Esophagus muscularis mucosa (tissue), 4 donors: Measurements from ENCODE around the gene PPP6R3. TPM values are rescaled to one million over a fixed set of nuclear protein-coding genes. Genes with fewer than 3 reads are reported as not detected.

Source experiments
- DNase-seq: peaks from one replicate; pipeline ENCODE4 v3.0.0-alpha.2; 2017; ENCODE audit errors: extremely low spot score
- H3K27ac ChIP-seq, 4 donors: fragments of 200-600 bp; sonication (generic); replicated peaks in 1 of 4; 1 replicate in 3 of 4; 2 replicates in 1 of 4; pipeline ENCODE4 v1.5.1; 2016 to 2019; ENCODE audit warnings: mild to moderate bottlenecking in 1 of 4
- H3K27me3 ChIP-seq, 4 donors: fragments of 200-600 bp; sonication (generic); one replicate each; pipeline versions ENCODE4 v1.5.1 to v1.6.0; 2016 to 2019
- H3K36me3 ChIP-seq, 4 donors: fragments of 200-600 bp; sonication (generic); one replicate each; pipeline ENCODE4 v1.5.1; 2016 to 2019
- H3K4me1 ChIP-seq, 4 donors: fragments of 200-600 bp; sonication (generic); one replicate each; pipeline ENCODE4 v1.5.1; 2016 to 2019
- H3K4me3 ChIP-seq, 4 donors: fragments of 200-600 bp; sonication (generic); 1 replicate in 2 of 4; 2 replicates in 2 of 4; pipeline ENCODE4 v1.5.1; 2016 to 2019; ENCODE audit warnings: mild to moderate bottlenecking in 4 of 4, moderate library complexity in 1 of 4
- H3K9me3 ChIP-seq, 4 donors: fragments of 200-600 bp; sonication (generic); 1 replicate in 3 of 4; 2 replicates in 1 of 4; pipeline ENCODE4 v1.5.1; 2016 to 2019
- EP300 ChIP-seq: sonication (generic); formaldehyde crosslinking; IDR thresholded peaks from one replicate; pipeline ENCODE4 v1.6.1; 2017; ENCODE audit warnings: antibody characterized with exemption
- POLR2A ChIP-seq: fragments of 450-650 bp; IDR thresholded peaks from one replicate; pipeline ENCODE4 v1.6.1; 2017; ENCODE audit warnings: antibody characterized with exemption, moderate library complexity, mild to moderate bottlenecking, low read depth
- POLR2AphosphoS5 ChIP-seq, 2 donors: sonication (generic); formaldehyde crosslinking; IDR thresholded peaks; one replicate each; pipeline ENCODE4 v1.6.1; 2017; ENCODE audit warnings: antibody characterized with exemption in 2 of 2
- WGBS: methylation state at CpG from one replicate; pipeline ENCODE4 v1.1.5; 2018; 5-methylcytosine and 5-hydroxymethylcytosine counted together
- intact Hi-C: fragments of 100-400 bp; cut with DNase I; formaldehyde crosslinking; loops from one replicate; pipeline ENCODE4 v1.15.1; 2023
- total RNA-seq, 4 donors: library from RNA; depleted of rRNA; stranded (reverse); fragments of >200 nt; gene quantifications; one replicate each; pipeline versions ENCODE4 v1.1.0 to v1.2.1, GENCODE V29; 2016
- TF ChIP-seq, protein P1 (sequence below), 3 experiments: fragments of 200-600 bp in 2 of 3; fragments of 450-650 bp in 1 of 3; sonication (generic) in 2 of 3; IDR thresholded peaks; one replicate each; pipeline ENCODE4 v1.5.1; 2017 to 2019; ENCODE audit warnings: antibody characterized with exemption in 3 of 3, mild to moderate bottlenecking in 2 of 3, moderate library complexity in 1 of 3

PPP6R3 gene
- total RNA-seq, 4 donors from 2014 or later, result 106 to 132 (median 116) TPM

DNA sequence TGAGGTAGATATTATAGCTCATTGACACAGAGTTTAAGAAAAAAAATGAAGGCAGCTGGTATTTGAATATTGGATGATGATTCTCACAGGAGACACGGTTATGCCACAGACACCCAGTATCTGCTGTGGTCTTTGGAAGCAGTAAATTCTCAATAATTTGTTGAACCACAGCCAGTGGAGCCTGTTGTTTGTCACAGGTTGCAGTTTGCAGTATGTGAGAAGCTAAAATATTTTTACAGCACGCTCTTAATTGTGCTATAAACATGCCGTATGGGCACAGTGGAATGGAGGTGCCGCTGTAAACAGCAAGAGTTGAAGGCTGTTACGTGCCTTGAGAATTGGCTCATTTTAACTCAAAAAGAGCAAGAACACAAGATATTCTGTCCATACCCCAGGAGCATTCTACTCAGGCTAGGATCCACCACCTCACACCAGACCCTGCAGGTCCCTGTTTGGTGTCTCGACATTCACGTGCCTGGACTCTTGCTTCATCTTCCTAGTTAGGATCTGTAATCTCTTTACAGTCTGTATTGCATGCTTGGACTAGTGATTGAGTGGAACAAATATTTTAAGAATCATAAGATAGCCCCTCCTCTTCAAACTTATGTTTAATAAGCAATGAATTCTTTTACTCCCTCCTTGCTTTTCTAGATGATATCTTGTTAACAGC is 129.1 kb downstream of the PPP6R3 start:
- DNase-seq, result no peak
- peaks cover 0 to 5% (median 0%) of the 10 kb centered on the region in 4 donors for H3K4me1 ChIP-seq
- TF ChIP-seq, protein P1, sequence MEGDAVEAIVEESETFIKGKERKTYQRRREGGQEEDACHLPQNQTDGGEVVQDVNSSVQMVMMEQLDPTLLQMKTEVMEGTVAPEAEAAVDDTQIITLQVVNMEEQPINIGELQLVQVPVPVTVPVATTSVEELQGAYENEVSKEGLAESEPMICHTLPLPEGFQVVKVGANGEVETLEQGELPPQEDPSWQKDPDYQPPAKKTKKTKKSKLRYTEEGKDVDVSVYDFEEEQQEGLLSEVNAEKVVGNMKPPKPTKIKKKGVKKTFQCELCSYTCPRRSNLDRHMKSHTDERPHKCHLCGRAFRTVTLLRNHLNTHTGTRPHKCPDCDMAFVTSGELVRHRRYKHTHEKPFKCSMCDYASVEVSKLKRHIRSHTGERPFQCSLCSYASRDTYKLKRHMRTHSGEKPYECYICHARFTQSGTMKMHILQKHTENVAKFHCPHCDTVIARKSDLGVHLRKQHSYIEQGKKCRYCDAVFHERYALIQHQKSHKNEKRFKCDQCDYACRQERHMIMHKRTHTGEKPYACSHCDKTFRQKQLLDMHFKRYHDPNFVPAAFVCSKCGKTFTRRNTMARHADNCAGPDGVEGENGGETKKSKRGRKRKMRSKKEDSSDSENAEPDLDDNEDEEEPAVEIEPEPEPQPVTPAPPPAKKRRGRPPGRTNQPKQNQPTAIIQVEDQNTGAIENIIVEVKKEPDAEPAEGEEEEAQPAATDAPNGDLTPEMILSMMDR (IDR thresholded peaks at IDR 0.05), result no peak
- no peak for TF ChIP-seq POLR2AphosphoS5 (IDR thresholded peaks at IDR 0.05)
- no peak for TF ChIP-seq POLR2A
- TF ChIP-seq EP300, result no peak
- WGBS, result 92% methylated on average over 7 of the region's 7 CpGs
- no peak overlapping the region for H3K27ac ChIP-seq
- H3K36me3 ChIP-seq, result peaks cover 30 to 99% (median 75%) of the 10 kb centered on the region in 4 donors
- intact Hi-C loops, result no loop called here
- H3K27me3 ChIP-seq, result no peaks in the 10 kb centered on the region
- no peaks in the 10 kb centered on the region for H3K9me3 ChIP-seq
- H3K4me3 ChIP-seq, result no peak overlapping the region

DNA sequence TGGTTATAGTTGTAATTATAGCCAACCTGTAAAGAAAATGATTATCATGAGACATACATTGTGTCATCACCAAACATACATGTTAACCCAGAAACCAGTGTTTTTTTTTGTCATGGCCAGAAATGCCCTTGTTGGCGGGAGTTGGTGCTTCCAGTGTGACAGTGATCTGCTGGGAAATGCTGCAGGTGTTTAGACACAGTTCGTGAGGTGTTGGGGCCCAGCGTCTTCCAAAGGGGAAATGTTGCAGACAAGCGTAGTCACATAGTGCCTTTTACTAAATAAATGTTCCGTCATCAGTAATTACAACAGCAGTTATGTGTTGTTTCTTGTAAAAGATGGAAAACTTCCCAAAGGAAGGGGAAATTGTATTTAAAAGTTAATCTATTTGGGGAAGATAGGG is 131.2 kb downstream of the PPP6R3 start:
- WGBS, result 93% methylated on average over 5 of the region's 5 CpGs
- H3K9me3 ChIP-seq, result no peaks in the 10 kb centered on the region
- peaks cover 36 to 99% (median 80%) of the 10 kb centered on the region in 4 donors for H3K36me3 ChIP-seq
- intact Hi-C loops, result no loop called here
- H3K27me3 ChIP-seq, result no peaks in the 10 kb centered on the region
- TF ChIP-seq POLR2A, result no peak
- TF ChIP-seq, protein P1 (IDR thresholded peaks at IDR 0.05), result no peak
- no peak for TF ChIP-seq EP300
- no peak for TF ChIP-seq POLR2AphosphoS5 (IDR thresholded peaks at IDR 0.05)
- H3K4me1 ChIP-seq, result peaks cover 0 to under 1% (median 0%) of the 10 kb centered on the region in 4 donors
- DNase-seq, result no peak
- no peak overlapping the region for H3K27ac ChIP-seq
- no peak overlapping the region for H3K4me3 ChIP-seq

DNA sequence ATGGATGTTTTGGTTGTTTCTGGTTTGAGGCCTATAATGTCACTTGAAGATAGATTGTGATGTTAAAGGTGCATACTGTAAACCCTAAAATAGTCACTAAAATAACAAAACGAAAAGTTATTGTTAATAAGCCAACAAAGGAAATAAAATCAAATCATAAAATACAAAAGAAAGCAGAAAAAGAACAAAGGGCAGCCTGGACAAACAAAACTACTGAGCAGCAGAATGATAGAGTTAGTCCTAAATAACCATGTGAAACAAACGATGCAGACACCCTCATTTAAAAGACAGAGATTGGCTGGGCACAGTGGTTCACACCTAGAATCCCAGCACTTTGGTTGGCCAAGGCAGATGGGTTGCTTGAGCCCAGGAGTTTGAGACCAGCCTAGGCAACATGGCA is 132.9 kb downstream of the PPP6R3 start:
- Histone ChIP-seq H3K4me3 (no peak overlapping the region), H3K36me3 (peaks cover 49 to 100% (median 82%) of the 10 kb centered on the region in 4 donors), H3K27me3 (peaks cover 0 to 3% (median 0%) of the 10 kb centered on the region in 4 donors), H3K27ac (no peak overlapping the region), H3K9me3 (no peaks in the 10 kb centered on the region), H3K4me1 (no peaks in the 10 kb centered on the region)
- intact Hi-C loops, result no loop called here
- no peak for TF ChIP-seq EP300
- no peak for TF ChIP-seq POLR2AphosphoS5 (IDR thresholded peaks at IDR 0.05)
- no peak for TF ChIP-seq POLR2A
- TF ChIP-seq, protein P1 (IDR thresholded peaks at IDR 0.05), result no peak
- DNase-seq, result no peak
- WGBS, result 76% methylated on average over 2 of the region's 2 CpGs

DNA sequence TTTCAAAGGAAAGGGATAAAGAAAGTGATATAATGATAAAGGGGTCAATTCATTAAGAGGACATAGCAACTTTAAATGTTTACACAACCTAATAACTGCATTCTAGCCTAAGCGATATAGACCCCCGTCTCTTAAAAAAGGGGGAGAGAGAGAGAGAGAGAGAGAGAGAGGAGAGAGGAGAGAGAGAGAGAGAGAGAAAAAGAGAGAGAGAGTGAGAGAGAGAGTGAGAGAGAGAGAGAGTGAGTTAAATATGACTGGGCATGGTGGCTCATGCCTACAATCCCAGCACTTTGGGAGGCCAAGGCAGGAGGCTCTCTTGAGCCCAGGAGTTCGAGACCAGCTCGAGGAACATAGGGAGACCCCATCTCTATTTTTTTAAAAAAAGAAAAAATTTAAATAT is 133.6 kb downstream of the PPP6R3 start:
- Histone ChIP-seq H3K27ac (no peak overlapping the region), H3K4me3 (no peak overlapping the region), H3K27me3 (peaks cover 0 to 3% (median 0%) of the 10 kb centered on the region in 4 donors), H3K4me1 (no peaks in the 10 kb centered on the region), H3K36me3 (peaks cover 54 to 100% (median 82%) of the 10 kb centered on the region in 4 donors), H3K9me3 (no peaks in the 10 kb centered on the region)
- TF ChIP-seq POLR2AphosphoS5 (IDR thresholded peaks at IDR 0.05) (no peak), POLR2A (no peak), EP300 (no peak)
- TF ChIP-seq, protein P1 (IDR thresholded peaks at IDR 0.05), result no peak
- intact Hi-C loops, result no loop called here
- 94% methylated on average over 4 of the region's 4 CpGs for WGBS
- no peak for DNase-seq
